HCT116 (cell line): Measurements from ENCODE around the gene TMEM121. TPM values are rescaled to one million over a fixed set of nuclear protein-coding genes. Genes with fewer than 3 reads are reported as not detected.
"Not testable (repeated sequence)": the region's sequence is repeated elsewhere in the genome, so short reads cannot be mapped to it uniquely, and the experiment has no call there.

Experiments used
- ATAC-seq: fragments of 200-7000 bp; cut with Tn5 transposase; 2 replicates; pipeline ENCODE4 v1.9.1; 2020; ENCODE audit warnings: mild to moderate bottlenecking, moderate library complexity
- BruUV-seq: library from RNA; stranded (reverse); fragments of 400-500 nt; replicated peaks from 2 replicates; lab custom pipeline; 2021; lab: Mats Ljungman, UMichigan
- CTCF ChIA-PET: fragments of 300-600 bp; sonication (Branson Sonifier 250); formaldehyde crosslinking; loops from one replicate; lab custom pipeline; 2021; ENCODE audit warnings: antibody characterized with exemption; lab: Charles Lee
- POLR2A ChIA-PET: fragments of 300-600, 350-600 bp; sonication (Branson Sonifier 250); formaldehyde crosslinking; loops from one replicate; lab custom pipeline; 2021; ENCODE audit warnings: antibody characterized with exemption; lab: Charles Lee
- RAD21 ChIA-PET, 2 experiments: fragments of 300-600 bp; sonication (Branson Sonifier 250); formaldehyde crosslinking; loops; one replicate each; lab custom pipeline; 2023; ENCODE audit warnings: low total read pairs in 2 of 2; ENCODE audit not compliant: uncharacterized antibody in 2 of 2, unreplicated experiment in 2 of 2, low non-redundant PET in 1 of 2; lab: Charles Lee
- DNase-seq: peaks from one replicate; pipeline ENCODE4 v3.0.0-alpha.2; 2010; ENCODE audit warnings: low read depth, low spot score
- H2AFZ ChIP-seq: fragments of 200-600 bp; shearing (Covaris generic), sonication (generic); 2 replicates; pipeline ENCODE4 v1.6.1; 2017; ENCODE audit warnings: low read depth, mixed run types, mixed read lengths, antibody characterized with exemption, low read length; ENCODE audit not compliant: poor library complexity, severe bottlenecking
- H3K27ac ChIP-seq: 2 replicates; pipeline ENCODE4 v1.5.1; 2012; ENCODE audit warnings: low read depth, low read length
- H3K27me3 ChIP-seq: fragments of 200-600 bp; sonication (generic); 2 replicates; pipeline ENCODE4 v1.6.1; 2016; ENCODE audit warnings: mixed run types, low read length, mixed read lengths; ENCODE audit not compliant: insufficient read depth
- H3K36me3 ChIP-seq, 2 experiments: fragments of 200-500 bp in 1 of 2; fragments of 200-600 bp in 1 of 2; sonication (Bioruptor generic) in 1 of 2; sonication (generic) in 1 of 2; 2 replicates each; pipeline versions ENCODE4 v1.5.1 to v1.6.1; 2014 to 2016; ENCODE audit warnings: low read length in 2 of 2, inconsistent platforms in 1 of 2, mixed read lengths in 1 of 2, mixed run types in 1 of 2; ENCODE audit not compliant: insufficient read depth in 2 of 2, control insufficient read depth in 1 of 2
- H3K4me1 ChIP-seq, 2 experiments: fragments of 200-600 bp in 1 of 2; sonication (generic) in 1 of 2; 2 replicates each; pipeline versions ENCODE4 v1.5.1 to v1.6.1; 2012 to 2017; ENCODE audit warnings: low read length in 2 of 2, inconsistent platforms in 1 of 2, mild to moderate bottlenecking in 1 of 2, mixed read lengths in 1 of 2, mixed run types in 1 of 2, moderate library complexity in 1 of 2; ENCODE audit not compliant: insufficient read depth in 2 of 2, control insufficient read depth in 1 of 2
- H3K4me2 ChIP-seq: fragments of 200-600 bp; sonication (generic); 2 replicates; pipeline ENCODE4 v1.6.1; 2017; ENCODE audit warnings: mixed run types, low read length, mixed read lengths
- H3K4me3 ChIP-seq, 2 experiments: fragments of 200-600 bp in 1 of 2; sonication (generic) in 1 of 2; replicated peaks in 1 of 2; 2 replicates each; pipeline ENCODE4 v1.5.1; 2011 to 2016; ENCODE audit warnings: low read length in 2 of 2, control low read depth in 1 of 2, low read depth in 1 of 2, mild to moderate bottlenecking in 1 of 2, mixed read lengths in 1 of 2, mixed run types in 1 of 2
- H3K79me2 ChIP-seq: fragments of 200-600 bp; sonication (generic); 2 replicates; pipeline ENCODE4 v1.6.1; 2017; ENCODE audit warnings: mild to moderate bottlenecking, mixed run types, low read length, moderate library complexity, mixed read lengths; ENCODE audit not compliant: insufficient read depth
- H3K9ac ChIP-seq: fragments of 200-600 bp; sonication (generic); 2 replicates; pipeline ENCODE4 v1.6.1; 2016; ENCODE audit warnings: low read length, mixed read lengths
- H3K9me2 ChIP-seq: fragments of 200-600 bp; sonication (generic), shearing (Covaris generic); 2 replicates; pipeline ENCODE4 v1.6.1; 2017; ENCODE audit warnings: mixed run types, mild to moderate bottlenecking, moderate library complexity; ENCODE audit not compliant: insufficient read depth
- H3K9me3 ChIP-seq, 2 experiments: fragments of 200-500 bp in 1 of 2; fragments of 200-600 bp in 1 of 2; sonication (Bioruptor generic) in 1 of 2; sonication (generic) in 1 of 2; 2 replicates each; pipeline ENCODE4 v1.6.1; 2014 to 2017; ENCODE audit warnings: low read length in 2 of 2, mixed read lengths in 2 of 2, inconsistent platforms in 1 of 2, low read depth in 1 of 2, mild to moderate bottlenecking in 1 of 2, mixed run types in 1 of 2, moderate library complexity in 1 of 2; ENCODE audit not compliant: control insufficient read depth in 1 of 2, insufficient read depth in 1 of 2
- H4K20me1 ChIP-seq: fragments of 200-600 bp; sonication (generic), shearing (Covaris generic); 2 replicates; pipeline ENCODE4 v1.6.1; 2017; ENCODE audit warnings: mixed run types, mild to moderate bottlenecking, moderate library complexity; ENCODE audit not compliant: insufficient read depth
- intact Hi-C: fragments of 100-400 bp; cut with micrococcal nuclease; formaldehyde crosslinking; loops from 2 replicates; pipeline ENCODE4 v1.10.0; 2022
- total RNA-seq: library from RNA; stranded (reverse); gene quantifications from one replicate; pipeline ENCODE4 v1.2.1, GENCODE V29; 2021; ENCODE audit not compliant: unreplicated experiment

The TMEM121 gene
- total RNA-seq, 1 experiment from 2014 or later: 5.5 TPM

GRCh38 chr14:105566248-105567163 lies 40.1 kb downstream of the TMEM121 start:
- intact Hi-C loops: loop anchor here (10.0 kb wide), 1 partner anchor 118 kb away; no protein-coding TSS in a partner anchor
- H3K9me3 ChIP-seq, H3K4me3 ChIP-seq, POLR2A ChIA-PET, H3K27ac ChIP-seq, RAD21 ChIA-PET, H3K36me3 ChIP-seq, H2AFZ ChIP-seq, DNase-seq, H3K9me2 ChIP-seq, CTCF ChIA-PET, H3K27me3 ChIP-seq, H3K4me2 ChIP-seq, ATAC-seq, H3K9ac ChIP-seq, H4K20me1 ChIP-seq, BruUV-seq, H3K79me2 ChIP-seq: not testable (repeated sequence)
- peaks cover 0 to 10% of the 10 kb centered on the region in 2 experiments; a peak in 1 of 4 replicates for H3K4me1 ChIP-seq

GRCh38 chr14:105567164-105568103 lies 41.1 kb downstream of the TMEM121 start:
- intact Hi-C loops: loop anchor here (10.0 kb wide), 1 partner anchor 117 kb away; no protein-coding TSS in a partner anchor
- ATAC-seq, H2AFZ ChIP-seq, H3K9me2 ChIP-seq, RAD21 ChIA-PET, H3K36me3 ChIP-seq, H3K9me3 ChIP-seq, H4K20me1 ChIP-seq, H3K9ac ChIP-seq, DNase-seq, CTCF ChIA-PET, H3K27me3 ChIP-seq, H3K27ac ChIP-seq, H3K4me3 ChIP-seq, BruUV-seq, POLR2A ChIA-PET, H3K79me2 ChIP-seq, H3K4me2 ChIP-seq: not testable (repeated sequence)
- peaks cover 0 to 10% of the 10 kb centered on the region in 2 experiments; a peak in 1 of 4 replicates for H3K4me1 ChIP-seq

- H3K27me3 ChIP-seq, RAD21 ChIA-PET, H2AFZ ChIP-seq, H3K4me2 ChIP-seq, H3K4me3 ChIP-seq, BruUV-seq, DNase-seq, H3K79me2 ChIP-seq, H3K36me3 ChIP-seq, H3K9me3 ChIP-seq, POLR2A ChIA-PET, H3K9ac ChIP-seq, CTCF ChIA-PET, H4K20me1 ChIP-seq, H3K9me2 ChIP-seq, H3K27ac ChIP-seq: not testable (repeated sequence)
- intact Hi-C loops: loop anchor here (10.0 kb wide), 1 partner anchor 117 kb away; no protein-coding TSS in a partner anchor
- peak; percentile 55 for ATAC-seq
- peaks cover 0 to 10% of the 10 kb centered on the region in 2 experiments; a peak in 1 of 4 replicates for H3K4me1 ChIP-seq
Observed at GRCh38 chr14:105568140-105568843, 41.9 kb downstream of the TMEM121 start.
